GM12872 (cell line): ENCODE measurements around the gene JPH2.

Experiments
- TF ChIP-seq, protein P1 (sequence below): IDR thresholded peaks from 3 replicates; pipeline ENCODE4 v1.5.1; 2011; ENCODE audit warnings: low read depth, mild to moderate bottlenecking, low read length, moderate library complexity; ENCODE audit not compliant: insufficient read depth

Gene JPH2

DNA sequence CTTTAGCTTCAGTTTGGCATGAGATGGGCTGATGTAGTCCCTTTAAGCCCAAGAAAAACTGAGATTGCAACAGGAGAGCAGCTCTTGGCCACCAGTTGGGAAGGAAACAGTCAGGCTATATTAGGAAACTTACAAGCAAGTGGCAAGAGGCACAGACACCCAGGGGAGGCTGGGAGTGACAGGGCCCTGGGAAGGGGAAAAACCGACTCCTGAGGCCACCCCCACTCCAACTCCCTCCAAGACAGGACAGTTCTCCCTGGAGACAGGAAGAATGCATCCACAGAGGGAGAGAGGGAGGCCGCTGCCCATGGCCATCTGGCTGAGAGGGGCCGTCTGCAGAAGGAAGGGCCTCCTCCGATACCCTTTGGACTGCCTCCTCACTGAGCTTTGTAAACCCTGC lies 20.5 kb downstream of the JPH2 start:
- TF ChIP-seq, protein P1, sequence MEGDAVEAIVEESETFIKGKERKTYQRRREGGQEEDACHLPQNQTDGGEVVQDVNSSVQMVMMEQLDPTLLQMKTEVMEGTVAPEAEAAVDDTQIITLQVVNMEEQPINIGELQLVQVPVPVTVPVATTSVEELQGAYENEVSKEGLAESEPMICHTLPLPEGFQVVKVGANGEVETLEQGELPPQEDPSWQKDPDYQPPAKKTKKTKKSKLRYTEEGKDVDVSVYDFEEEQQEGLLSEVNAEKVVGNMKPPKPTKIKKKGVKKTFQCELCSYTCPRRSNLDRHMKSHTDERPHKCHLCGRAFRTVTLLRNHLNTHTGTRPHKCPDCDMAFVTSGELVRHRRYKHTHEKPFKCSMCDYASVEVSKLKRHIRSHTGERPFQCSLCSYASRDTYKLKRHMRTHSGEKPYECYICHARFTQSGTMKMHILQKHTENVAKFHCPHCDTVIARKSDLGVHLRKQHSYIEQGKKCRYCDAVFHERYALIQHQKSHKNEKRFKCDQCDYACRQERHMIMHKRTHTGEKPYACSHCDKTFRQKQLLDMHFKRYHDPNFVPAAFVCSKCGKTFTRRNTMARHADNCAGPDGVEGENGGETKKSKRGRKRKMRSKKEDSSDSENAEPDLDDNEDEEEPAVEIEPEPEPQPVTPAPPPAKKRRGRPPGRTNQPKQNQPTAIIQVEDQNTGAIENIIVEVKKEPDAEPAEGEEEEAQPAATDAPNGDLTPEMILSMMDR: no peak

DNA sequence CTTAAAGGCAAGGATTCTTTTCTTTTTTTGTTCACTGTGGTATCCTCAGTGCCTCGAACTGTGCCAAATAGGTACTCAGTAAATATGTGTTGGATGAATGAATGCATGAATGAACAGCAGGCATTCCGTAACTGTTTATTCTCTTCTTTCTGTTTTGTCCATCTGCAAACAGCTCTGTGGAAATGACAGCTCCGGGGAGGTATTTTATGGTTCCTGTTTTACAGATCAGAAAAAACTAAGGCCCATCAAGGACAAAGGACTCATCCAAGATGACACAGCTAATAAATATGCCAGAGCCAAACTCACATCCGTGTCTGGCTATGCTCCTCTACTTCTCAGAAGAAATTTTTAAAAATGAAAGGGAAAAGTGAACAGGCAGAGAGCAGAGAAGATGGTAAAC lies 21.0 kb downstream of the JPH2 start:
- TF ChIP-seq, protein P1: no peak

DNA sequence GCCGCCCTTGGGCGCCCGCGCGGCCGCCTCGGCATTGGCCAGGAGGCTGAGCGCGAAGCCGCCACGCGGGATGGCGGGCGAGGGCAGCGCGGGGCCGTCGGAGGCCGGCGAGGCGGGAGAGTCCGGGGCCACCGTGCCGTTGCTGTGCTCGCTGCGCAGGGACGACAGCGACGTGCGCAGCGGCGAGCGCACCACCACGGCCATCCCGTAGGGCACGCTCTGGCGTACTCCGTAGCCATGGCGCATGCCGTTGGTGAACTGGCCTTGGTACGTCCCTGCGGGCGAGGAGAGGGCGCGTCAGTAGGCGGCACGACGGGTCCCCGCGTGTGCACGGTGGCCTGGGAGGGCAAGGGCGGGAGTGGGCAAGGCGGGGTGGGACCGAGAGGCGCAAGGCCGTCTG lies 26.9 kb downstream of the JPH2 start:
- TF ChIP-seq, protein P1: no peak

DNA sequence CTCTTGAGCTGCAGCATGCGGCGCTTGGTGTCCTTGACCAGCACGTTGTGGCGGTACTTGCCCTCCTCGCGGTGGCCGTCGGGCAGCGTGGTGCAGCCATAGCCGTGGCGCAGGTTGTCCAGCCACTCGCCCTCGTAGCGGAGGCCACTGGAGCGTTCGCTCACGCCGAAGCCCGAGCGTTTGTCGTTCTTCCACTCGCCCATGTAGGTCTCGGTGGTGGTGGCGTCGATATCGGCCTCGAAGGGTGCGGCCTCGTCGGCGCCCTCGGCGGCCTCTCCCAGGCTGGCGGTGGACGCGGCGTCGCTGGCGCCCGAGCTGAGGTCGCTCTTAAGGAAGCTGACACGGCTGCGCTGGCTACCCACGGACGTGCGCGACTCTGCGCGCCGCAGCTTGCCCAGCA lies 27.3 kb downstream of the JPH2 start:
- TF ChIP-seq, protein P1: no peak

DNA sequence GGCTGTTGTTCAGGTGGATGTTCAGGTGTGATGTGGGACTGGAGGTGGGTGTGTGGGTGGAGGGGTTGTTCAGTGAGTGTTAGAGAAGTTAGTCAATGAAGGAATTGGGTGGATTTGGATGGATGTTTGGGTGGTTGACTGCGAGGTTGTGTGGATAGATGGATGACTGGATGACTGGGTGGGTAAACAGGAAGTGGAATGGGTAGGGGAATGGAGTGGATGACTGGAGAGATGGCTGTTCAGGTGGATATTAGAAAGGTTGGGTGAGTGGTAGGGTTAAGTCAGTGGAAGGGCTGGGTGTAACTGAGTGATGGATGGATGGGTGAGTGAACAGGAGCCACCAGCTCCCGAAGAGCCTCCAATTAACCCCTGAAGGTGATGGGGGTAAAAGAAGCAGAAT lies 27.9 kb downstream of the JPH2 start:
- TF ChIP-seq, protein P1: no peak

DNA sequence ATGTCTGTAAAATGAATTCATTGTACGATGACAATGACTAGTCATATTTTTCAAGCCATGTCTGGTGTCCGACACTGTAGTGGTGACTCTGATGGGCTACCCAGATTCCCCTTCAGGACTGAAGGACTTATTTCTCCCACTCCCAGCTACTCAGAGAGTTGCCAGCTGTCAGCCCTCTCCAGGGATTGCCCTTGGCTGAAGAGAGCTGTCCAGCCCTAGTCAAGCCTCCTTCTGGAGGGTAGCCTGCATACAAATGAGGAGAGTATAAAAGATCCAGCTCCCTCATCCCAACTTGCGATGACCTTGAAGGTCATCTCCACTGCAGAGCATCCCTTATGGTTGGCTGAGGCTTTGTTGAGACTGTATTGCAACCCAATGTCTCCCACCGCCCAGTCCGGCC lies 29.9 kb downstream of the JPH2 start:
- TF ChIP-seq, protein P1: no peak

DNA sequence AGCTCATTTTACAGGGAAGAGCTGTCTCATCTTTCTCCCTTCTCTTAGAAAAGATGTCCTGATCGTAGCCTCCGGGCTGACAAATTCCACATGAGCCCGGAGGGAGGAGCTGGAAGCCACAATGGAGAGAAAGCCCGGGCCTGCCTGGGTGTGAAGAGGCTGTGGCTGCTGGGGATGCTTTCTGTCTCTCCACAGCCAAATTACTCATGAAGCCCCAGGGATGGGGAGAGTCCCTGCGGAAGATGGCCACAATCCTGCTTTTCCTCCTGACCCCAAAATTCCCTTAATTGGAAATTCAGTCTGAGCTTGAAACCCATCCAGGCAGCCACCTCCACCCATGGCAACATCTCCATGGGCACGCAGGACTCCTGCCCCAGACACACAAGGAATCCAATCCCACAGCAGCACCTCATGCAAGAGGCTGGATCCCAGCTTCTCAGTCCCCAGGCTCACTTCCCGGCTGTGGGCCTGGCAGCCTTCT lies 32.4 kb downstream of the JPH2 start:
- TF ChIP-seq, protein P1: no peak

DNA sequence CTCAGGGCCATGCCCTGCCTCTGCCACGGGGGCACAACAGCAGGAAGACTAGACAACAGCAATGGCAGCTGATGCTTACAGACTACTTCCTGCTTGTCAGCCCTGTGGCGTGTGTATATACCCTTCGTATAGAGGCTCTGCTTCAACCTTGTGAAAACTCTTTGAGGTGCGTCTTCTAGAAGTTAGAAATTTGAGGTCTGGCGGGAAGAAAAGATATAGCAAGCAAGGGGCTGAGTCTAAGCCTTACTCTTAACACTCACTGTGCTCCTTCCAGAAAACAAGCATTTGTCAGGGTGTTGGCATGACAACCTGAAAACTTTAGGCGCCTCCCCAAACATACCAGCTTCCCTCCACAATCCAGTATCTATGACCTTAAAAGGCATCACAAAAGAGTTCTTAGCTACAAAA lies 33.3 kb downstream of the JPH2 start:
- TF ChIP-seq, protein P1: no peak
